GM12801 (cell line): ENCODE measurements around the gene DSCAML1.

Experiments
- CTCF ChIP-seq: IDR thresholded peaks from one replicate; pipeline ENCODE4 v1.5.1; 2011; ENCODE audit warnings: control low read depth; ENCODE audit not compliant: insufficient read length; ENCODE audit errors: extremely low read depth

Gene DSCAML1

GRCh38 chr11:117585631-117586030 lies 211.4 kb downstream of the DSCAML1 start:
- no peak for TF ChIP-seq CTCF

DNA sequence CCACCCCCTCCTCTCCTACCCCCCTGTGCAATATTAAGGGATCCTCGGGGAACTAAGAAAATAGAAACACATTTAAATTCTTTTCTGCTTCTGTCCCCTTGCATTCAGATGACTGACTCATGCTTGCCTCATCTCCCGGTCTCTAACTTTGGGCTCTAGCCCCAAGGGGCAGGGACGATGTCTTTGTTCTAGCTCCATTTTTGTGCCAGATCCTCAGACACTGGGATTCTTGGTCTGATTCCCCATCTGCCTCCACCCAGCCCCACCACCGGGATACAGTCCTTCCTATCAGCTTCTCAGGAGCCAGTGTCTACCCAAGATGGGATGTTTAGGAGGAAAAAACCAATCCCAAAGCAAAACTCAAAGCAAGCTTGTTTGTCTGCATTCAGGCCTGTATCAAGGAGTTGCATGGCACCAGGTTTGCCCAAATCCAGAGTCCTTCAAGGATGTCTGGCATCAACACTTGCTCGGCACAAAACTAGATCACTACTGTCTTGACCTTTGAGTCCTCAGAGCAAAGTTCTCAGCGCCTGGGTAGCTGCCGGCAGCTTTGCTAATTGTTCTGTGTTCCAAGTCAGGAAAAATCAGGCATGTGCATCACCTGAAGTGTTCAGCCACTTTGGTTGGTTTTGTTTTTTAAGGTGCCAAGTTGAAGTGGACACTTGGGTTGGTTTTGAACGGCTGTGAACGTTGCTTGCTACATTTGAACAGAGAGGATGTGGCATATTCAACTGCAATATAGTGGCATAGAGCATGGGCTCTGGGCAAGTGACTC lies 212.8 kb downstream of the DSCAML1 start:
- no peak for TF ChIP-seq CTCF

DNA sequence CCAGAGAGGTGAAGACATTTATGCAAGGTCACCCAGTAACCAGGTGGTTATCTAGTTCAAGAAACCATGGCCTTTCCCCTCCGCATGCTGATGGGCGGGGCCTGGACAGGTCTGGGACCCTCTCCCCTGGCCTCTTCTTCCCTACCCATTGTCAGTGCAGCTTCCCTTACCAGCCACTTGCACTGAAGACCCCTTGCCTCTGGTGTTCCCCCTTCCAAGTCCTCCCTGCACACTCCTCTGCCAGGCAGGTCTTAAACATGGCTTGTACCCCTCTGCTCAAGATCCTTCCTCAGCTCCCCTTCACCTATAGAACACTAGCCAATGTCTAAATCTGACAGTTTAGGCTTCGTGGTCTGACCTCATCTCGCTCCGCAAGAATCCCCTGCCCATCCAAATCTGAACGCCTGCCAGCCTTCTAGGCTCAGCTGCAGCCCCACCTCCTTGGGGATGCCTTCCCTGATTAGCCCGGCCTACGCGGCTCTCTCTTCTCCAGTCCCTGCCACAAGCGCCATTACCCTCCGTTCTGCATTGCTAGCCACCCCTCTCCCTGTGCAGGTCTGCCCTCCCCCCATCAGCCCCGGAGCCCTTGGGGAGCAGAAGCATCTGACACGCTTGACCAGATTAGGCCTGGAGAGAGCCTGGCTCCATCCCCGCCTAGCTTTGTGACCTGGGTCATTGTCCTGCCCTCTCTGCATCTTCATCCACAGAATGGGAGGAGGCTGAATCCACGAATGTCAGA lies 213.8 kb downstream of the DSCAML1 start:
- no peak for TF ChIP-seq CTCF

DNA sequence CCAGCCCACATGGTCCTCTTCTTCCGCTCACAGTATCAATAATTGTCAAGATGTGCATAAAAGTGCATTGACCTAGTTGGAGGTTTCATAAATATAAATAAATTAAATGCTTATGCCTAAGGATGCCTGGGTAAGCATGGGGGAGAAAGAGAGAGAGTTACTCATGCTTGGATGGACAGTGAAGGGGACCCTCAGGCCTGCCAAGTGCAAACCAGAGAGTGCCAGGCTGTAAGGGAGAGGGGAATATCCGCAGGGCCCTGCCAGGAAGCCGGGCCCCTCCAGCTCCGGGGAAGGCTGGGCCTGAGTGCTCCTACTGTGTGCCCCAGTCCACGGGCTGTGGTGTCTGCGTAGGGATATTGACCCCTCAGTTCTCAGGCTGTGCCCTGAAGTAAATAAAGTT lies 214.6 kb downstream of the DSCAML1 start:
- TF ChIP-seq CTCF = no peak

DNA sequence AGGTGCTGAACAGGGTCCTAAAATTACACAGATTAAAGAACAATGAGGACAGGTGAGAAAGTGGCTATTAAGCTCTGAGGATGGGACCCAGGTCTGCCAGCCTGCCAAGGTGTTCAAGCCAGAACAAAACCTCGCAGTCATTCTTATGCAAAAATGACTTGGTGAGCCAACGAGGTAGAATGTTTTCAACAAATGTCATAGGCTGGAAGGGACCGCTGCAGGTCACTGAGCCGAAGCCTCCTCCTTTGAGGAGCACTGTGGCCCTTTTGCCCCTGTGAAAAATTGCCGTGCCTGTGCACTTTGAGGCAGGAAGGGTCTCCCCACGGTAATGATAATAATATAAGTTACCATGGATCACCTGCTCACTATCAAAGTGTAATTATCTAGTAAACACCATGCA lies 216.2 kb downstream of the DSCAML1 start:
- no peak for TF ChIP-seq CTCF

DNA sequence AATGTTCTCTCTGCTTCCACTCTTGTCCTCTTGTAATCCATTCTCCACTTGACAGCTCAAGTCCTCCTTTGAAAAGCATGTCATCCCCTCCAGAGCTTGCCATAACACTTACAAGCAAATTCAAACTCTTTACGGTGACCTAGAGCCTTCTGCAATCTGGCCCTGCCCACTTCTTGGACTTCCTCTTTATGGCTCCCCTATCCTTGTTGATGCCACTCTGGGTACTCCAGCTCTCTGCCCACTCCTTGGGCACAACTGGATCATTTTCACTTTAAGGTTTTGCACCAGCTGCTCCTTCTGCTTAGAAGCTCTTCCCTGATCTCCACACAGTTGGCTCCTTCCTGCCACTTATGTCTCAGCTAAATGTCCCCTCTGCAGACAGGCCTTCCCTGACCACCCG lies 217.9 kb downstream of the DSCAML1 start:
- TF ChIP-seq CTCF = no peak

DNA sequence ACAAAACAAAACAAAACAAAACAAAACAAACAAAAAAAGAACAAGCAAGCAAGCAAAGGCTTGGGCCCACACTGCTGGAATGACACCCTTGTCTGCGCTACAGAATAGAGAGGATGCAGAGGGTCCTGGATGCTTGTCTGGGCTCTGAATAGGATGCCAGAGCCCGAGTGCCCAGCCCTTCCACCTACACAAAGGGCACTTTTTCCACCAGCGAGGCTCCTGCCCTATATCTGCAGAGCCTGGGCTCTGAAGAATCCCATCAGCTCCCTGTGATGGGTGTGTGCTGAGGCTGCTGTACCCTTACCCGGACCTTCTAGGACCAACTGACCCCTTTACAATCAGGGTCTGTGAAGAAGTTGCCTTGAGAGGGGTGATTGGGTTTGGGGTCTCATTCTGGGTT lies 221.2 kb downstream of the DSCAML1 start:
- no peak for TF ChIP-seq CTCF
